Rectal smooth muscle tissue (tissue), 1 donor: ENCODE measurements around the gene PIAS1.
"Not testable (repeated sequence)": the region's sequence is repeated elsewhere in the genome, so short reads cannot be mapped to it uniquely, and the experiment has no call there.

ENCODE experiments used
- H3K27ac ChIP-seq: one replicate; pipeline ENCODE4 v1.7.0; 2013; ENCODE audit warnings: low read depth, low read length, inconsistent platforms
- H3K27me3 ChIP-seq: one replicate; pipeline ENCODE4 v1.7.0; 2013; ENCODE audit warnings: low read length; ENCODE audit not compliant: control insufficient read depth, insufficient read depth
- H3K36me3 ChIP-seq: one replicate; pipeline ENCODE4 v1.7.0; 2013; ENCODE audit warnings: low read length; ENCODE audit not compliant: control insufficient read depth, insufficient read depth
- H3K4me1 ChIP-seq: one replicate; pipeline ENCODE4 v1.7.0; 2013; ENCODE audit warnings: low read length; ENCODE audit not compliant: control insufficient read depth, insufficient read depth
- H3K4me3 ChIP-seq: one replicate; pipeline ENCODE4 v1.7.0; 2013; ENCODE audit warnings: low read length
- H3K9ac ChIP-seq: one replicate; pipeline ENCODE4 v1.7.0; 2013; ENCODE audit warnings: low read length

The PIAS1 gene

DNA sequence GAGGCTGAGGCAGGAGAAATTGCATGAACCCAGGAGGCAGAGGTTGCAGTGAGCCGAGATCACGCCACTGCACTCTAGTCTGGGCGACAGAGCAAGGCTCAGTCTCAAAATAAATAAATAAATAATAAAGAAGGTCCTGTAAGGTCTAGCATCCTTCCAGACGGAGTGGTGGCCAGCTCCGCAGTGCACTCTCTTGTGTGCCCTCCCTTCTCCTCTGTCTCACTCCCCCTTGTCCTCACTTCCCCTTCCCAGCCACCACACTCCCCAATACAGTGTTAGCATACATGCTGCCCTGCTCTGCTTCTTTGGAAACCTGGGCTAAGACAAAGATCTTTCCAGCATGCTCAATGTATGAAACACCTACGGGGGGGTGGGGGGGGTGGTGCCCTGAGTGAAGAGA is 178.8 kb downstream of the PIAS1 start:
- H3K27ac ChIP-seq = no peak overlapping the region
- no peak overlapping the region for H3K4me3 ChIP-seq
- no peak overlapping the region for H3K9ac ChIP-seq
- H3K4me1 ChIP-seq = peaks cover 12% of the 10 kb centered on the region
- no peaks in the 10 kb centered on the region for H3K27me3 ChIP-seq
- no peaks in the 10 kb centered on the region for H3K36me3 ChIP-seq

GRCh38 chr15:68234060-68234459 is 179.9 kb downstream of the PIAS1 start:
- peaks cover 5% of the 10 kb centered on the region for H3K4me1 ChIP-seq
- no peaks in the 10 kb centered on the region for H3K27me3 ChIP-seq
- H3K4me3 ChIP-seq = no peak overlapping the region
- no peak overlapping the region for H3K9ac ChIP-seq
- no peak overlapping the region for H3K27ac ChIP-seq
- no peaks in the 10 kb centered on the region for H3K36me3 ChIP-seq

GRCh38 chr15:68234520-68234919 is 180.4 kb downstream of the PIAS1 start:
- H3K27ac ChIP-seq, H3K9ac ChIP-seq, H3K27me3 ChIP-seq, H3K4me3 ChIP-seq, H3K36me3 ChIP-seq, H3K4me1 ChIP-seq: not testable (repeated sequence)

DNA sequence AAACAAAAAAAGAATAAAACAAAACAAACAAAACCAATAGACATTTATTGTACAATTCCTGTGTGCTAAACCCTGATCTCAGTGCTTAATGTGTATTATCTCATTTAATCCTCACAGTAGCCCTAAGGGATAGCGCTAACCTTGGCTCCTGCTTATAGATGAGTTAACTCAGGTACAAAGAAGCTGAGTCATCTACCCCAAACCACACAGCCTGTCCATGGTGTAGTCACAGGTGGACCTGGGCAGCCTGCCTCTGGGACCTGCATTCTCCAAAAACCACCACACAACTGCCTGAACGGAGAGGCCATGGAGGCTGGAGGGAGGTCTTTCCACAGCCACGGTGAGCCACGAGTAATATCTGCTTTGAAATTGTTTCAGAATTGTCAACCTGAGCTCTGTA is 180.9 kb downstream of the PIAS1 start:
- Histone ChIP-seq H3K9ac (no peak overlapping the region), H3K4me3 (no peak overlapping the region), H3K36me3 (no peaks in the 10 kb centered on the region), H3K27ac (no peak overlapping the region), H3K27me3 (no peaks in the 10 kb centered on the region), H3K4me1 (peaks cover 3% of the 10 kb centered on the region)

DNA sequence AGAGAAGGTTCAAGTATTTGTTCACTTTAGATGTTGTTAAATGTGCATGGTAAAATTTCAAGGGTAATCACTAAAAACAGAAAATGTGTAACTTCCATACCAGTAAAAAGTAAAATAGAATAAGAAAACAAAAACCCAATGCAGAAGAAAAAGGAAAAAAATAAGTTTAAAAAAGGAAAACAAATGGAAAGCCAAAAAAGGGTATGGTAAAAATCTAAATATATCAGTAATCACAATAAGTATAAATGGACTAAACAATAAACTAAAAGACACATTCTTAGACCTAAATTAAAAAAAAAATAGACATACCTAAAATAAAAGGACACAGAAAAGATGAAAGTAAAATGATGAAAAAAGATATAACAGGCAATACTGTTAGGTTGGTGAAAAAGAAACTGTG is 184.9 kb downstream of the PIAS1 start:
- Histone ChIP-seq H3K27ac (no peak overlapping the region), H3K27me3 (no peaks in the 10 kb centered on the region), H3K4me1 (no peaks in the 10 kb centered on the region)

GRCh38 chr15:68241088-68241935 is 187.2 kb downstream of the PIAS1 start:
- Histone ChIP-seq H3K4me3 (no peak overlapping the region), H3K9ac (no peak overlapping the region), H3K27me3 (no peaks in the 10 kb centered on the region), H3K4me1 (no peaks in the 10 kb centered on the region), H3K36me3 (no peaks in the 10 kb centered on the region), H3K27ac (no peak overlapping the region)

More for the DNA sequence above, 184.9 kb downstream of the PIAS1 start:
- Histone ChIP-seq H3K4me3 (no peak overlapping the region), H3K9ac (no peak overlapping the region), H3K36me3 (no peaks in the 10 kb centered on the region)
